Measurements from ENCODE around the gene ZNF239.
"Not testable (repeated sequence)": the region's sequence is repeated elsewhere in the genome, so short reads cannot be mapped to it uniquely, and the experiment has no call there.

Gene ZNF239

GRCh38 chr10:43576062-43576461, 1.6 kb upstream of the ZNF239 start:
- DNase-seq, result no peak

- DNase-seq, result no peak
These were observed 490 bp upstream of the ZNF239 start for GRCh38 chr10:43574906-43575305.

GRCh38 chr10:43573250-43574000, 991 bp downstream of the ZNF239 start:
- DNase-seq, result no peak

DNA sequence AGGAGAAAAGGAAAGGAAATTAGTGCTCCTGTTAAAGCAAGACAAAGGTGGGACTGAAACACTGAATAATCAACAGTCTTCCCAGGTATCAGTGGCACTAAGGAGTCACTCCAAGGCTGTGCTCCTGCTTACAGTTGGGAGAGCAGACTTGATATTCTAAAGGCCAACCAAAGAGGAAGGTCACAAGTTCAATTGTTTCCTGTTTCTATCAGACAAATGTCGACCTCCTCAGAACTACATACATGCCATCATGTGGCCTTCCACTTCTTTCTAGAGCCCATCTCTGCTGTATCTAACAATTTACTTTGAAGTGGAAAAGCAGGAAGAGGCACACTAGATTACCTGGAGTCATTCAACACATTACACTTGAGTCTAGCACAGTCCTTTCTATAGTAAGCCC, 3.4 kb downstream of the ZNF239 start:
- DNase-seq, result no peak

DNA sequence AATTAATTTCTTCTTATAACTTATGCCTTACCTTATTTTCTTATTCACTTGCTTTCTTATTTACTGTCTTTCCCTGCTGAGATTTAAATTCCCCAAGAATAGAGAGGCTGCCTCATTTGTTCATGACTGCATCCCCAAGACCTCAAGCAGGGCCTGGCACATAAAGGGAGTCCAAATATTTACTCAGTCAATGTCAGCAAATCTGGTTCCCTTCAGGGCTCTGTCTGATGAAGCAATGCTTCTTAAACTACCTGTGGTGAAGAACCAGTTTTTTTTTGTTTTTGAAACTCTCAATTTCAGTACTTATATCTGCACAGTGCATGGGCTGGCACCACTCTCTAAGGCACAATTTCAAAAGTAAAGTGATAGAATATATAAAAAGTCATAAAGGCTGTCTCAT, 4.7 kb downstream of the ZNF239 start:
- no peak for DNase-seq

GRCh38 chr10:43557214-43557613, 17.2 kb downstream of the ZNF239 start:
- no peak for DNase-seq

- DNase-seq, result not testable (repeated sequence)
These were observed 30.7 kb downstream of the ZNF239 start for GRCh38 chr10:43543746-43544145.

- DNase-seq, result no peak
These were observed 49.8 kb downstream of the ZNF239 start for GRCh38 chr10:43524434-43525247.

All from NCI-H1092 treated with DMSO at 0.1 percent for 48 hours (cell line).